Ishikawa (cell line): ENCODE data around the gene CSTB.

ENCODE experiments used
- CEBPB ChIP-seq: IDR thresholded peaks from 2 replicates; pipeline ENCODE4 v1.6.1; 2012
- CREB1 ChIP-seq: IDR thresholded peaks from 2 replicates; pipeline ENCODE4 v1.6.1; 2012; ENCODE audit warnings: low read depth
- EGR1 ChIP-seq: IDR thresholded peaks from 2 replicates; pipeline ENCODE4 v1.6.1; 2012
- EP300 ChIP-seq: IDR thresholded peaks from 2 replicates; pipeline ENCODE4 v1.6.1; 2012; ENCODE audit warnings: borderline replicate concordance
- FOXM1 ChIP-seq: IDR thresholded peaks from 2 replicates; pipeline ENCODE4 v1.6.1; 2012; ENCODE audit warnings: low read depth, borderline replicate concordance
- NFIC ChIP-seq: IDR thresholded peaks from 2 replicates; pipeline ENCODE4 v1.6.1; 2012
- RAD21 ChIP-seq: IDR thresholded peaks from 2 replicates; pipeline ENCODE4 v1.6.1; 2012; ENCODE audit warnings: low read depth
- TAF1 ChIP-seq: IDR thresholded peaks from 2 replicates; pipeline ENCODE4 v1.6.1; 2012; ENCODE audit warnings: low read depth, mild to moderate bottlenecking
- TCF12 ChIP-seq: IDR thresholded peaks from 2 replicates; pipeline ENCODE4 v1.6.1; 2012; ENCODE audit warnings: low read depth
- TEAD4 ChIP-seq: IDR thresholded peaks from 2 replicates; pipeline ENCODE4 v1.6.1; 2012
- YY1 ChIP-seq: IDR thresholded peaks from 2 replicates; pipeline ENCODE4 v1.6.1; 2012; ENCODE audit warnings: low read depth
- ZBTB7A ChIP-seq: IDR thresholded peaks from 2 replicates; pipeline ENCODE4 v1.6.1; 2012; ENCODE audit warnings: low read depth
- TF ChIP-seq, protein P1 (sequence below): IDR thresholded peaks from 2 replicates; pipeline ENCODE4 v1.6.1; 2012
- TF ChIP-seq, protein P2 (sequence below): IDR thresholded peaks from 2 replicates; pipeline ENCODE4 v1.6.1; 2012
- TF ChIP-seq, protein P3 (sequence below): IDR thresholded peaks from 2 replicates; pipeline ENCODE4 v1.6.1; 2012; ENCODE audit warnings: low read depth, mild to moderate bottlenecking

The CSTB gene

DNA sequence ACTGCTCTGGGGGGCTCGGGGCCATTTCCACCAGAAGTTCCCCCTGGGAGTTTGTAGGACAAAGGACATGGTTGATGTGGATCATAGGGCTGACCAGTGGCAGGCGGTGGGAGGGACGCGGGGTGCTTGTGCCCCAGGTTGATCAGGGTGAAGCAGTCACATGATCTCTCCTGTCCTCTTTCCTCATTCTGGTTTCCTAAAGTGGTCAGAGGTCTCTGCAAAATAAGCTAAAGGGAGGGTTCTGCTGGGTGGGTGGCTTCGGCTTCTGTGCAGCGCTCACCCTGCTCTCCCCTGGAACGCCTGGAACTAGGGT is 48.0 kb downstream of the CSTB start:
- no peak for TF ChIP-seq EP300
- TF ChIP-seq, protein P1, sequence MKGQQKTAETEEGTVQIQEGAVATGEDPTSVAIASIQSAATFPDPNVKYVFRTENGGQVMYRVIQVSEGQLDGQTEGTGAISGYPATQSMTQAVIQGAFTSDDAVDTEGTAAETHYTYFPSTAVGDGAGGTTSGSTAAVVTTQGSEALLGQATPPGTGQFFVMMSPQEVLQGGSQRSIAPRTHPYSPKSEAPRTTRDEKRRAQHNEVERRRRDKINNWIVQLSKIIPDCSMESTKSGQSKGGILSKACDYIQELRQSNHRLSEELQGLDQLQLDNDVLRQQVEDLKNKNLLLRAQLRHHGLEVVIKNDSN, result peak; percentile 36; the same call in 1 of the 2 replicates

DNA sequence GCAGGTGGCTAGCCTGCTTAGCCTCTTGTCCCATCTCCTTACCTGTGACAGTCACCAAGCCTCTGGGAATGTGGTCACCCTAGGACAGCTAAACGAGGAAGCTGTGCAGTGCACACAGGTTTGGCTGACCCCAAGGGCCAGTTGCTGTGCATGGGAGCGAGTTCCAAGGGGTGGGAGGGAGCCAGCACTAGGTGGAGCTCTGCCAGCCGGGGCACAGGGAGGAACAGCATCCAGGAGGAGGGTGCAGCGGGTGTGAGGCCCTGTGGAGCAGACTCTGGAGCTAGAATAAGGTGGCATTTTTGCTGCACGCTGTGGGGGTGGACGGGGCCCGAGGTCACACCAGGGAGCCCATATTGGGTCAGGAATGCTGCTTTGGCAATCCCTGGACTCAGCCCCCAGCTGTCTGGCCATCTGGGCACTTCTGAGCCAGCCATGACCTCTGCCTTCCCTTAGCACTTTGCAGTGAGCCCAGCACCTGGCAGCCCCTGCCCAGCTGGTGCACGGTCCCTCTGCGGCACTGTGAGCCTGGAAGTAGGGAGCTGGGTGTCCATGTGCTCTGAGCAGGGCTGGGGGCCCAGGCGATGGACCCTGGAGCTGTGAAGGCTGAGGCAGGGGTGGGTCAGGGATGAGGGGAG is 48.5 kb downstream of the CSTB start:
- TF ChIP-seq EGR1 (peak; percentile 50; the same call in 1 of the 2 replicates), CEBPB (no peak), RAD21 (peak; percentile 32), CREB1 (no peak), ZBTB7A (peak; percentile 50; the same call in 1 of the 2 replicates), TCF12 (peak; percentile 78), TEAD4 (peak; percentile 65), YY1 (no peak), NFIC (peak; percentile 59), FOXM1 (peak; percentile 49; the same call in 1 of the 2 replicates), TAF1 (no peak), EP300 (peak; percentile 59)
- TF ChIP-seq, protein P1, result no peak
- TF ChIP-seq, protein P2, sequence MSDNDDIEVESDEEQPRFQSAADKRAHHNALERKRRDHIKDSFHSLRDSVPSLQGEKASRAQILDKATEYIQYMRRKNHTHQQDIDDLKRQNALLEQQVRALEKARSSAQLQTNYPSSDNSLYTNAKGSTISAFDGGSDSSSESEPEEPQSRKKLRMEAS, result peak; percentile 59
- TF ChIP-seq, protein P3, sequence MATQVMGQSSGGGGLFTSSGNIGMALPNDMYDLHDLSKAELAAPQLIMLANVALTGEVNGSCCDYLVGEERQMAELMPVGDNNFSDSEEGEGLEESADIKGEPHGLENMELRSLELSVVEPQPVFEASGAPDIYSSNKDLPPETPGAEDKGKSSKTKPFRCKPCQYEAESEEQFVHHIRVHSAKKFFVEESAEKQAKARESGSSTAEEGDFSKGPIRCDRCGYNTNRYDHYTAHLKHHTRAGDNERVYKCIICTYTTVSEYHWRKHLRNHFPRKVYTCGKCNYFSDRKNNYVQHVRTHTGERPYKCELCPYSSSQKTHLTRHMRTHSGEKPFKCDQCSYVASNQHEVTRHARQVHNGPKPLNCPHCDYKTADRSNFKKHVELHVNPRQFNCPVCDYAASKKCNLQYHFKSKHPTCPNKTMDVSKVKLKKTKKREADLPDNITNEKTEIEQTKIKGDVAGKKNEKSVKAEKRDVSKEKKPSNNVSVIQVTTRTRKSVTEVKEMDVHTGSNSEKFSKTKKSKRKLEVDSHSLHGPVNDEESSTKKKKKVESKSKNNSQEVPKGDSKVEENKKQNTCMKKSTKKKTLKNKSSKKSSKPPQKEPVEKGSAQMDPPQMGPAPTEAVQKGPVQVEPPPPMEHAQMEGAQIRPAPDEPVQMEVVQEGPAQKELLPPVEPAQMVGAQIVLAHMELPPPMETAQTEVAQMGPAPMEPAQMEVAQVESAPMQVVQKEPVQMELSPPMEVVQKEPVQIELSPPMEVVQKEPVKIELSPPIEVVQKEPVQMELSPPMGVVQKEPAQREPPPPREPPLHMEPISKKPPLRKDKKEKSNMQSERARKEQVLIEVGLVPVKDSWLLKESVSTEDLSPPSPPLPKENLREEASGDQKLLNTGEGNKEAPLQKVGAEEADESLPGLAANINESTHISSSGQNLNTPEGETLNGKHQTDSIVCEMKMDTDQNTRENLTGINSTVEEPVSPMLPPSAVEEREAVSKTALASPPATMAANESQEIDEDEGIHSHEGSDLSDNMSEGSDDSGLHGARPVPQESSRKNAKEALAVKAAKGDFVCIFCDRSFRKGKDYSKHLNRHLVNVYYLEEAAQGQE, result no peak

DNA sequence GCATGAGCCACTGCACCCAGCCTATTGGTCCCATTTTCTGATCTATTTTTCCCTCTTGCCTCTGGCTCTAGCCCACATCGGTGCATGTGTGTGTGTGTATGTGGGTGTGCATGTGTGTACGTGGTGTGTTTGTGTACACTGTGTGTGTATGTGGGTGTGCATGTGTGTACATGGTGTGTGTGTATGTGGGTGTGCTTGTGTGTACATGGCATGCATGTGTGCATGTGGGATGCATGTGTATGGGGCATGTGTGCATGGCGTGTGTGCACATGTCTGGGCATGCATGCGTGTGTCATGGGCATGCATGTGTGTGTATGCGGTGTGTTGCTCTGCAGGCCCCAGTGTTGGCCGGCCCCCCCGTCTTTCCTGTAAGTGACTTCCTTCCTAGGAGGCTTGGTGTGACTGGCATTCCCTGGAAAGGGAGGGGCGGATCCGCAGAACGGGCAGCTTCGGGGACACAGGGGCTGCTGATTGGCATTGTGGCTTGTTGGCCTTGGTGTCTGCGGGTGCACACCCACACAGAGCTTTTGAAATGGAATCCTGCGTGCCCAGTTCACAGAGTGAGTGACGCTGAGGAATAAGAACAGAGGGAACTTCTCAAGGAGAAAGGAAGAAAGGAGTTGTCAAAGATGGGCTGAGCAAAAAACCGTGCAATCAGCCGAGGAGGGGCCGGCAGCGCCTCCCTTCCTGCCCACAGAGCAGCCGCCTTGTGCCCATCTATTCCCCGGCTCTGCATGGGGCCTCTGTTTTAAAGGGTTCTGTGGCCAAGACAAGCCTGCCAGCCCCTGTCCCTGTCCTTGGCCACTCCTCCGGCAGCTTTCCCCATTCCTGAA is 49.2 kb downstream of the CSTB start:
- no peak for TF ChIP-seq ZBTB7A
- TF ChIP-seq FOXM1, result no peak
- TF ChIP-seq CREB1, result no peak
- TF ChIP-seq TCF12, result no peak
- no peak for TF ChIP-seq YY1
- TF ChIP-seq, protein P3, result no peak
- no peak for TF ChIP-seq CEBPB
- TF ChIP-seq, protein P1, result no peak
- TF ChIP-seq EP300, result no peak
- TF ChIP-seq NFIC, result no peak
- TF ChIP-seq, protein P2, result no peak
